Activated CD4-positive, alpha-beta T cell treated with anti-CD3 and anti-CD28 coated beads, Interleukin-2, amount 50 U/mL, for 16 hours (primary cell): ENCODE measurements around the gene SRL.
"Not testable (repeated sequence)": the region's sequence is repeated elsewhere in the genome, so short reads cannot be mapped to it uniquely, and the experiment has no call there.

Experiments
- DNase-seq: peaks from one replicate; pipeline ENCODE4 v3.0.0-alpha.2; 2020

Gene SRL

DNA sequence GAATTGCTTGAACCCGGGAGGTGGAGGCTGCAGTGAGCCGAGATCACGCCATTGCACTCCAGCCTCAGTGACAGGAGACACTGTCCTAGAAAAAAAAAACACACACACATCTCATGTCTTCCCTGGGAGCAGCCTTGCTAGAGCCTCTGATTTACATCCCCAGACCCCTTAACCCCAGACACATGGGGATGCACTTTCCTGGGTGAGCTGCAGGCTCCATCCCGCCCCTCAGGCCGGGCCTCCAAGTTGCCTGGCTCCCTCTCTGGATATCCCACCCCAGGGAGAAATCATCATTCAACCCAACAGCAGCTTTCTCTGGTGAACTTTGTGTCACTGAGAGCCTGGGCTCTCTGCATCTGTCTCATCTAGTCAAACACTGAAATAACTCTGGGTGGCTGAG, 21.5 kb downstream of the SRL start:
- no peak for DNase-seq

- no peak for DNase-seq
Measured at GRCh38 chr16:4218202-4218601, 23.7 kb downstream of the SRL start.

DNA sequence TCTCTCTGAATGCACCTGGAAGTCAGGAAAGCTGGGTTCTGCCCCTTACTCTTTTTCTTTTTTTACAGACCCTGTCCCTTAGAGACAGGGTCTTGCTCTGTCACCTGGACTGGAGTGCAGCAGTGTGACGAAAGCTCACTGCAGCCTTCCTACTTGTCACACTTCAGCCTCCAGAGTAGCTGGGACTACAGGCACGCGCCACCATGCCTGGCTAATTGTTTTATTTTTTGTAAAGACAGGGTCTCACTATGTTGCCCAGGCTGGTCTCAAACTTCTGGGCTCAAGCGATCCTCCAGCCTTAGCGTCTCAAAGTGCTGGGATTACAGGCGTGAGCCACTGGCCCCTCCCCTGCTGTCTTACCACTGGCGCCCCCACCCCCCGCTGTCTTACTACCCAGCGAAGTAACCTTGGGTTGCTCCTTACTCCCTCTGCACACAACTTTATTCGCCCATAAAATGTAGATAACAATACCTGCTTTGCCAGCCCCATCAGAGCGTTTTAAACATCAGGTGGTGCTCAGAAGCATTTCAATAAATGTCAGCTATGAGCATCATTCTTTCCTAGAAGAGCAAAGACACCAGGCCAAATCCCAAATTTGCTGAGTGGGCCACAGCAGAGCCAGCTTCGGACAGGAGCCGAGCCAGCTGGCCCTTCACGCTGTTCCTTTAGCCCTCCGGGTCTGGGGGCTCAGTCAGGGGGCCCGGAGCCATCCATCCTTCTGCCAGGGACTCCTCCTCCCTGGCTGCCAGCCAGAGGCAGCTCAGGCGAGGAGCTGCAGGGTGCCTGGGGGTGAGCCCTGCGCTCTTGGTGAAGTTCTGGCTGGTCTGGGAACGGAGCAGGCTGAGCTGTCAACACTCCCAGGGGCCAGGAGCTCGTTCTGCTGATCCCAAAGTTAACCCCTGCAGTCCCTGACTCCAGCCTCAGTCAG, 24.4 kb downstream of the SRL start:
- no peak for DNase-seq

GRCh38 chr16:4216596-4216995, 25.3 kb downstream of the SRL start:
- DNase-seq, result no peak

GRCh38 chr16:4215106-4215505, 26.8 kb downstream of the SRL start:
- DNase-seq, result no peak

GRCh38 chr16:4214215-4214621, 27.7 kb downstream of the SRL start:
- no peak for DNase-seq

GRCh38 chr16:4213737-4214136, 28.1 kb downstream of the SRL start:
- DNase-seq, result no peak

- no peak for DNase-seq
Measured at GRCh38 chr16:4212934-4213296, 29.0 kb downstream of the SRL start.

DNA sequence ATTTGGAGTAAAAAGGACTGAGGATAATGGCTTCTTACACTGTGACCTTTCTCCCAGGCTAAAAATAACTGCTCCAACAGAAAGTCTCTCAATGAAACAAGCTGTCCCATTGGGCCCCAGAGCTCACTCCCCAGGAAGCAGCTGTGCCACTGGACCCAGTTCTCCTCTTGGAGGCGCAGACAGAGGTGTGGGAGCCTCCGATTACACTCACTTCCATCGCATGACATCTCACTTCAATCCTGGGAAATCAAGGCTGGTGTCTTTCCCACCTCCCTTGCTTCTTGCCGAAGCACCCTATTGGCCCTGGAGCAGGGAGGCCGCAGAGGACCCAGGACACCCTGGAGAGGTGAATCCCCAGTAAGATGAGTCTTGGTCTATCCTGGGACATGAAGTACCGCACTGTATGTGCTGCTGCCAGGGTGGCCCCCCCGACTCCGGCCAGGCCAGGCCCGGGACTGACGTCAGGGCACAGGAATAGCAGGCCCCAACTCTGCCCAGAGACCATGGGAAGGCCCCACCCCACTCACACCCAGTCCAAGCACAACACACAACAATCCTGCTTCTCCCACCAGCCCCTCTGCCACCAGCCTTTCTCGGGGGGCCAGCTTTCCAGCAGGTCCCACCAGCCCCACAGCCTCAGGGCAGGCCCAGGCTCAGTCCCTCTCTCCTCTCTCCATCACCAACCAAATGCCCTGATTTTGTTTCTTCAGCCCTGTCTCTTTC, 29.5 kb downstream of the SRL start:
- no peak for DNase-seq

DNA sequence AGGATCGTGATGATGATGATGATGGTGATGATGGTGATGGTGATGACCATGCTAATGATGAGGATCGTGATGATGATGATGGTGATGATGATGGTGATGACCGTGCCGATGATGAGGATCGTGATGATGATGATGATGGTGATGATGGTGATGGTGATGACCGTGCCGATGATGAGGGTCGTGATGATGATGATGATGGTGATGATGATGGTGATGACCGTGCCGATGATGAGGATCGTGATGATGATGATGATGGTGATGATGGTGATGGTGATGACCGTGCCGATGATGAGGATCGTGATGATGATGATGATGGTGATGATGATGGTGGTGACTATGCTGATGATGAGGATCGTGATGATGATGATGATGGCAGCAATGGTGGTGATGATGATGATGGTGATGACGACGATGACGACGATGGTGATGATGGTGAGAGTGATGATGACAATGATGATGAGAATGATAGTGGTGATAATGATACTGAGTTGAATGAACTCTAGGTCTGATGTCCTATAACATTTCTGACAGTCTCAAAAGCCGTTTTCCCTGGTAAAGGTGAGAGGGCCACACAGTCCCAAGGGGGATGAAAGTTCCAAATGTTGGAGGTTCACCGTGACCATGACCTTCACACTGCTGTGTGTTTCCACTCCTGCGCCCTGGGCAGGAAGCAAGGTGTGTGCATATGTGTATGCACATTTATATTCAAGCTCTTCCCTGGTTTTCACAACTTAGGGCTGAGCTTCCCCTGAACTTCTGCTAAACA, 30.3 kb downstream of the SRL start:
- DNase-seq, result not testable (repeated sequence)

DNA sequence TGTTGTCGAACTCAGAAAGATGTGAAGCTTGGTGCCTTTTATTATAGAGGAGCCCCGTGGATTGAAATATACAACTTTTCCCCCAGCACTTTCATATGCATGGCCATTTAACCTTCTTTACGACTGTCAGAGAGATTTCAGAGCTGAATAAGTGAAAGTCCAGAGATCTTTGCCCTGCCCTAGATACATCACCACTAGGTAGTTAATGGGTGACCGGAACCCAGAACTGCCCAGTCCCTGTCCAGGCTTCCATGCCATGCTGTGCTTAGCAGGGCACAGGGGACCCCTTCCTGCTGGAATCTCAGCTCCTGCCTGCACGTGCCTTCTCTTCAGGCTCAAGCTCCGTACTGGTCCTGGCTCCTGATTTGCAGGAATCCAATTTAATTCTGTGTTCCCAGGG, 32.2 kb downstream of the SRL start:
- no peak for DNase-seq

DNA sequence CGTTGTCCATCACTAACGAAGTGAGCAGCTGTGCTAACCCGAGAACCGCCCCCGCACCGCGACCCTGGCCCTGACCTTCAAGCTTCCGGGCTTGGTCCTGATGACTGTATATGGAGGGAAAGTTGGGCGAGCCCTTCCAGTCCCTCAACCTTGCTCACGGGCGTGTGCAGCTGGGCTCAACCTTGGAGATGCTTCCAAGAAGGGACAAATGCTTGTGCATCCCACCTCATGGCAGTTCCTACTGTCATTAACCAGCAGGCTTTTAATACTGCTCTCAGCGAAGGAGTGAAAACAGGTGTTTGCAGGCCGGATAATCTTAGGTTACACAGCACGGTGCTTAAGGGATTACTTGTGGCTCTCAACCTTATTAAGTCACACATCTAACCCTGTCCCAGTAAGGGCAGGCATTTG, 33.5 kb downstream of the SRL start:
- no peak for DNase-seq

GRCh38 chr16:4207683-4208340, 34.1 kb downstream of the SRL start:
- no peak for DNase-seq

GRCh38 chr16:4207229-4207628, 34.7 kb downstream of the SRL start:
- no peak for DNase-seq

- no peak for DNase-seq
Measured at GRCh38 chr16:4206680-4207079, 35.2 kb downstream of the SRL start.

DNA sequence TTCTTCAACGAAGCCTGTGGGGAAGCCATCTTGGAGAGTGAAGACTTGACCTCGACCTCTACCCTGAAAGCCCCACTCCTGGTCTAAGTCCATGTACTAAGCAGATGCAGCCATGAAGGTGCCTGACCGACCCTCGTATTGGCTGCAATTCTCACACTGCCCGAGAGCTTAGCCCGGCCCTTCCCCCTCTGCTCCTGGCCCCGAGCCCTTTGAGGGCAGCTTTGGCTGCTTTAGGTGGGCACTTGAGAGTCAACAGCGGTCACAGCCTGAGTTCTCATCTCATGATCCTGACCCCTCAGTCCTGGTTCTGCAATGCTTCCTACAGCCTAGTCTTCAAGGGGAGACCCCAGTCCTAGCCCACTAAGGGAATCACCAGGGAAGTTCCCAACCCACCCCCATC, 35.9 kb downstream of the SRL start:
- DNase-seq, result no peak

- DNase-seq, result no peak
Measured at GRCh38 chr16:4204521-4204920, 37.4 kb downstream of the SRL start.

DNA sequence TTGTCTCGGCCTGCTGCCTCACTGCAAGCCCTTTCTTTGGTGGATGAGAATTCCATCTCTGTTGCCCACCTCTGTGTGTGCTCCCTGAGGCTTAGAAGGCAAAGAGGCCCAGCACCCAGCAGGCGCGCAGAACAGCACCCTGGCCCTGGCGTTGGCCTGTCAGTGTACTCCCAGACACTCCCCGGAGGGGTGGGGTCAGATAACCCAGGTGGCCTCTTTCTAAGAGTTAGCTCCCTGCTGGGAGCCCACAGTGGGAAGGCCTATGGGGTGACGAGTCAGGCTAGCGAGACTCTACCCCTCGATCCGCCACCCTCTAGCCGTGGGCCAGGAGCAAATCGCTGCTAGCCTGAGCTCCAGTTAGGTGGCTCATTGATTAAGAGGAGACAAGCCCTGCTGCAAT, 38.1 kb downstream of the SRL start:
- no peak for DNase-seq

DNA sequence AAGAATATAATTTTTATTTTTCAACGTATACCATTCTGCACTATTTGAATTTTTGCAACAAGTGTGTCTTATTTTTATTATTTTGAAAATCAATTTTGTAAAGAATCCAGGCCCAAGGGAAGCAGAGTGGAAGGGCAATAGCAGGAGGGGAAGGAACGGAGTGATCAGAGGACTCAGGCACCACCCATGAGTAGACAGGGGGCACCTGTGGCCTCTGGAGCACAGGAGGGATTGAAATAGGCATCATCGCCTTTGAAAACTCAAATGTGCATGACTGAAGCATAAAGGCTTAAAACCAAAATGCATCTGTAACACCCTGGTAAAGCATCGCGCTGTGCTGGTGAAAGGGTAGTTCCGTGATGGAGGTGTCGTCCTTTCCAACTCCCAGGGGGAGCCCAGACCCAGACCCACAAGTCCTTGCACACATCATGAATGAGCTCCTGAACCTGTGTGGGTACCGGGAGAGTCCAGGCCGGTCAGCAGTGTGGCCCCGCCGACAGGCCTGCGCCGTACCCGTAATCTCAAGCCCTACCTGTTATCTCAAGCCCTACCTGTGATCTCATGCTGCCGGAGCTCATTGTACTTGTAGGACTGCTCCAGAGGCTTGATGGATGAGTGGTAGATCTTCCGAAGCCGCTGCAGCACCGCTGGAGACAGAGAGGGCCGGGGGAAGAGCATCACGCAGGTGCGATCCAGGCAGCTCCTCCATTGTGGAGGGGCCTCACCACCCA, 39.1 kb downstream of the SRL start:
- DNase-seq, result no peak

DNA sequence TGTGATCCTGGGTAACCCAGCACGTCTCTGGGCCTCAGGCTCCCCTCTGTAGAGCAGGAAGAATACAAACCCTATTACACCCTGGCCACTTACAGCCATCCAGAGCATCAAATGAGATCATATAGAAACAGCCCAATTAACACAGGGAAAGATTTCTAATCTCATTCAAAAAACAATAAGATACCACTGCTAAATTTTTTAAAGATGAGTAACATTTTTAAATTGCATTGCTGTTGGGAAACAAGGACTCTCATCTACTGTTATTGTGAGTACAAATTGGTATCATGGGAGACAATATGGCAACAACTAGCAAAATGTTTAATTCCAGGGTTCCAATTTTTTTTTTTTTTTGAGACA, 41.1 kb downstream of the SRL start:
- no peak for DNase-seq

- DNase-seq, result peak; percentile 17
Measured at GRCh38 chr16:4200000-4200780, 41.7 kb downstream of the SRL start.

DNA sequence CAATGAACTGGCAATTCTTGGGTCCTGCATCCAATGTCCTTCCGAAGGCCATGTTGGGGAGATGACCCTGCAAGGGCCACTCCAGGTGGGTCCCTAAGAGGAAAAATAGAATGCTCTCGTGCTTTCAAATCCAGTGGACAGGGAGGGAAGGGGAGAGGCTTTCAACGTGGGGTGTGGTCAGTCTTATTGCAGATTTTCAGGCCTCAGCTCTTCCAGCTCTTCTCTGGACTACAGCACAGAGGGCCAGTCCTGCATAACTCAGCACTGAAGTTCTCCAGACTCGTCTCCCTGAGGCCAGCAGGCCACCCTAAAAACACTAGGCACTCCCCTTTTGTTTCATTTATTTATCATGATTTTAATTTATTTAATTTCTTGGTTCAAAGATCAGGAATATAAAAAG, 43.1 kb downstream of the SRL start:
- DNase-seq, result no peak
